ENCODE results near the gene EXPH5.
"Not testable (repeated sequence)": the region's sequence is repeated elsewhere in the genome, so short reads cannot be mapped to it uniquely, and the experiment has no call there.

EXPH5 gene

DNA sequence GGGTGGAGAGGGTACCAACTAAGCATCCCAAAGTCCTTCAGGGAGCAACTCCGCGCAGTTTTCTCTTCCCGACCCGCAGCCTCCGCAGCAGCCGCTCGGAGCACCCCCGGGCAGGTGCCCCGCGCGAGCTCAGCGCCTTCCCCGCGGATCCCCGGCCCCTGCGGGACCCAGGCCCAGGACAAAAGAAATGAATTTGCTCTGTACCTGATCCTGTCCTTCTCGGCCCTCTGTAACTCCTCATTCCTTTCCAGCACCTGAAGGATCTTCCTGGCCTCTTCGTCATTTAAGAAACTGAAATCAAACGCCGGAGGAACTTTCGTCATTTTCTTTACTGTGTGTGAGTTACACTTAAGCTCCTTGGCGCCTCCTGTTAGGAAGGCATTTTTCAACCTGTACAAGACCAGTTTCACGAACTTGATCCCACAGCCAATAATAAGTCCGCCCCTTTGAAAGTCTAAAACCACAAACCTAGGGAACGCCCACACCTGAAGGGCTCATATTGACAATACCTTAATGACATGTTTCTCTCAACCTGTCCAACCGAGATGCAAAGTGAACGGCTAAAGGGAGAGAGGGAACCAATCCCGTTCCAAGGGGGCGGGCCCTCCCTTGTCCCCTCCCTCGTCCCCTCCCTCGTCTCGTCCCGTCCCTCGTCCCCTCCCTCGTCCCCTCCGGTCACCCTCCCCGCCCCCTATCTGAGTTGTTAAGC is at the start of gene EXPH5 (continued):
- TF ChIP-seq ZNF561 (tag by site-specific recombination; IDR thresholded peaks at IDR 0.05; ENCODE audit: borderline replicate concordance) = no peak
- peak; percentile 28; the same call in 1 of the 2 replicates for TF ChIP-seq ZNF341 (tag by site-specific recombination; IDR thresholded peaks at IDR 0.05; ENCODE audit: low read depth)
- TF ChIP-seq ZXDB (tag by site-specific recombination; IDR thresholded peaks at IDR 0.05) = 0 out of 2 replicates have a peak, but pooled peaks have one; percentile 27
- TF ChIP-seq ZNF366 (tag by site-specific recombination; conservative IDR thresholded peaks at IDR 0.05) = peak; percentile 84

DNA sequence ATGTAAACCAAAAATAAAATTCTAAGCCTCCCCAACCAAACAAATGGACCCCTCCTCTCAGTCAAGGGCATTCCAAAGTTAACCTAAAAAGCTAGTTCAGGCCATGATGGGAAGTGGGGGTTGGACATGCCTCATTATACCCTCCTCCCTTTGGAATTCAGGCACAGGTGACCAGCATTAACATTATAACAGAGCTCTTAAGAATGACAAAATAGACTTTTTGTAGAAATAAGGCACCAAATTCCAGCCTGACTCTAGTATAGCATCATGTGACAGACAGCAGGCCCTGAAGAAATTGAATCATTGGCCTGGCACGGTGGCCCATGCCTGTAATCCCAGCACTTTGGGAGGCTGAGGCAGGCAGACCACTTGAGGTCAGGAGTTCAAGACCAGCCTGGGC is 48.2 kb upstream of the EXPH5 start:
- H3K9me3 ChIP-seq (ENCODE audit: control insufficient read depth, insufficient read depth, low read depth, low read length); POLR2A ChIA-PET; H3K27ac ChIP-seq (ENCODE audit: extremely low read depth, low read depth, low read length); H3K4me3 ChIP-seq (ENCODE audit: low read depth, low read length); H3K36me3 ChIP-seq (ENCODE audit: control insufficient read depth in 2 of 2, insufficient read depth in 1 of 2, low read length in 2 of 2); H3K4me1 ChIP-seq (ENCODE audit: control insufficient read depth, insufficient read depth, low read length): not testable (repeated sequence)
- CTCF ChIA-PET = interaction anchor here (0.7 to 0.9 kb wide), 2 partner anchors 10 to 225 kb away, joined by 3 to 4 read pairs; no protein-coding TSS in a partner anchor

DNA sequence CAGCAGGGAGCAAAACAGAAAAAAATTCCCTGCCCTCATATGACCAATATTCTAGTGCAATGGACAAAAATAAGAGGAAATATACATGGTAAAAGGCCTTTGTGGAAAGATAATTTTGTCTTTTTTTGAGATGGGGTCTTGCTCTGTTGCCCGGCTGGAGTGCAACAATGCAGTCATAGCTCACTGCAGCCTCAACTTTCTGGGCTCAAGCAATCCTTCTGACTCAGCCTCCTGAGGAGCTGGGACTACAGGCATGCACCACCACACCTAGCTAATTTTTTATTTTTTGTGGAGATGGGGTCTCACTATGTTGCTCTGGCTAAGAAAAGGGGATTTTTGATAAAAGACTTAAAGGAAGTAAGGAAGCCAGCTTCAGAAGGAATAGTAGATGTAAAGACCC is 45.6 kb upstream of the EXPH5 start:
- no peaks in the 10 kb centered on the region for H3K36me3 ChIP-seq (ENCODE audit: control insufficient read depth in 2 of 2, insufficient read depth in 1 of 2, low read length in 2 of 2)
- TF ChIP-seq, protein P1, sequence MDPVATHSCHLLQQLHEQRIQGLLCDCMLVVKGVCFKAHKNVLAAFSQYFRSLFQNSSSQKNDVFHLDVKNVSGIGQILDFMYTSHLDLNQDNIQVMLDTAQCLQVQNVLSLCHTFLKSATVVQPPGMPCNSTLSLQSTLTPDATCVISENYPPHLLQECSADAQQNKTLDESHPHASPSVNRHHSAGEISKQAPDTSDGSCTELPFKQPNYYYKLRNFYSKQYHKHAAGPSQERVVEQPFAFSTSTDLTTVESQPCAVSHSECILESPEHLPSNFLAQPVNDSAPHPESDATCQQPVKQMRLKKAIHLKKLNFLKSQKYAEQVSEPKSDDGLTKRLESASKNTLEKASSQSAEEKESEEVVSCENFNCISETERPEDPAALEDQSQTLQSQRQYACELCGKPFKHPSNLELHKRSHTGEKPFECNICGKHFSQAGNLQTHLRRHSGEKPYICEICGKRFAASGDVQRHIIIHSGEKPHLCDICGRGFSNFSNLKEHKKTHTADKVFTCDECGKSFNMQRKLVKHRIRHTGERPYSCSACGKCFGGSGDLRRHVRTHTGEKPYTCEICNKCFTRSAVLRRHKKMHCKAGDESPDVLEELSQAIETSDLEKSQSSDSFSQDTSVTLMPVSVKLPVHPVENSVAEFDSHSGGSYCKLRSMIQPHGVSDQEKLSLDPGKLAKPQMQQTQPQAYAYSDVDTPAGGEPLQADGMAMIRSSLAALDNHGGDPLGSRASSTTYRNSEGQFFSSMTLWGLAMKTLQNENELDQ (tag by site-specific recombination; IDR thresholded peaks at IDR 0.05; ENCODE audit: low read depth) = no peak
- TF ChIP-seq ZNF311 (tag by site-specific recombination; IDR thresholded peaks at IDR 0.05; ENCODE audit: borderline replicate concordance) = no peak
- TF ChIP-seq ZNF660 (tag by site-specific recombination; IDR thresholded peaks at IDR 0.05) = no peak
- TF ChIP-seq ZNF624 (tag by site-specific recombination; IDR thresholded peaks at IDR 0.05) = no peak
- TF ChIP-seq ZNF157 (tag by site-specific recombination; IDR thresholded peaks at IDR 0.05) = no peak
- no peak for TF ChIP-seq ZBTB48 (tag by site-specific recombination; IDR thresholded peaks at IDR 0.05)
- no peak for TF ChIP-seq ZNF140 (tag by site-specific recombination; IDR thresholded peaks at IDR 0.05)
- no peak for TF ChIP-seq KLF8 (tag by site-specific recombination; IDR thresholded peaks at IDR 0.05)
- TF ChIP-seq SCRT1 (tag by site-specific recombination; IDR thresholded peaks at IDR 0.05; ENCODE audit: borderline replicate concordance) = no peak
- no peak for TF ChIP-seq ZNF785 (tag by site-specific recombination; IDR thresholded peaks at IDR 0.05)
- no peak for TF ChIP-seq ZNF510 (tag by site-specific recombination; IDR thresholded peaks at IDR 0.05; ENCODE audit: insufficient replicate concordance)
- TF ChIP-seq, protein P2, sequence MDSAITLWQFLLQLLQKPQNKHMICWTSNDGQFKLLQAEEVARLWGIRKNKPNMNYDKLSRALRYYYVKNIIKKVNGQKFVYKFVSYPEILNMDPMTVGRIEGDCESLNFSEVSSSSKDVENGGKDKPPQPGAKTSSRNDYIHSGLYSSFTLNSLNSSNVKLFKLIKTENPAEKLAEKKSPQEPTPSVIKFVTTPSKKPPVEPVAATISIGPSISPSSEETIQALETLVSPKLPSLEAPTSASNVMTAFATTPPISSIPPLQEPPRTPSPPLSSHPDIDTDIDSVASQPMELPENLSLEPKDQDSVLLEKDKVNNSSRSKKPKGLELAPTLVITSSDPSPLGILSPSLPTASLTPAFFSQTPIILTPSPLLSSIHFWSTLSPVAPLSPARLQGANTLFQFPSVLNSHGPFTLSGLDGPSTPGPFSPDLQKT (IDR thresholded peaks at IDR 0.05; ENCODE audit: borderline replicate concordance, low read depth, low read length) = no peak
- no peak for TF ChIP-seq ZBTB1 (tag by site-specific recombination; IDR thresholded peaks at IDR 0.05)
- no peak for TF ChIP-seq TRIM28 (IDR thresholded peaks at IDR 0.05; ENCODE audit: borderline replicate concordance, low read length)
- no peak for TF ChIP-seq ZNF354C (tag by site-specific recombination; IDR thresholded peaks at IDR 0.05; ENCODE audit: borderline replicate concordance, low read depth)
- no peaks in the 10 kb centered on the region for H3K9me3 ChIP-seq (ENCODE audit: control insufficient read depth, insufficient read depth, low read depth, low read length)
- POLR2A ChIA-PET = no interaction called here
- H3K27ac ChIP-seq (ENCODE audit: extremely low read depth, low read depth, low read length) = no peak overlapping the region
- H3K4me1 ChIP-seq (ENCODE audit: control insufficient read depth, insufficient read depth, low read length) = no peaks in the 10 kb centered on the region
- CTCF ChIA-PET = interaction anchor here (0.6 to 1.1 kb wide), 4 partner anchors 9 to 219 kb away, joined by 3 to 5 read pairs (median 3); no protein-coding TSS in a partner anchor
- H3K4me3 ChIP-seq (ENCODE audit: low read depth, low read length) = no peak overlapping the region
